H9 (cell line): ENCODE results near the gene KCNJ12. TPM values are rescaled to one million over a fixed set of nuclear protein-coding genes. Genes with fewer than 3 reads are reported as not detected.
"Not testable (repeated sequence)": the region's sequence is repeated elsewhere in the genome, so short reads cannot be mapped to it uniquely, and the experiment has no call there.

Source experiments
- DNase-seq: peaks from one replicate; pipeline ENCODE4 v3.0.0-alpha.2; 2017
- H2AFZ ChIP-seq: one replicate; pipeline ENCODE4 v1.6.1; 2013; ENCODE audit warnings: mild to moderate bottlenecking, low read length, control low read depth, moderate library complexity
- H2AK5ac ChIP-seq: 2 replicates; pipeline ENCODE4 v1.6.1; 2013; ENCODE audit warnings: low read length, control low read depth, mixed read lengths; ENCODE audit not compliant: insufficient read length
- H2BK120ac ChIP-seq: one replicate; pipeline ENCODE4 v1.6.1; 2013; ENCODE audit warnings: low read depth, mild to moderate bottlenecking, low read length, control low read depth, inconsistent platforms; ENCODE audit not compliant: poor library complexity, severe bottlenecking
- H2BK12ac ChIP-seq: 2 replicates; pipeline ENCODE4 v1.6.1; 2013; ENCODE audit warnings: low read length, control low read depth, mixed read lengths, low read depth; ENCODE audit not compliant: insufficient read length
- H2BK15ac ChIP-seq: 2 replicates; pipeline ENCODE4 v1.6.1; 2013; ENCODE audit warnings: low read depth, low read length, control low read depth
- H2BK20ac ChIP-seq: one replicate; pipeline ENCODE4 v1.6.1; 2013; ENCODE audit warnings: low read depth, mild to moderate bottlenecking, low read length, control low read depth, inconsistent platforms; ENCODE audit not compliant: poor library complexity, severe bottlenecking
- H2BK5ac ChIP-seq: 2 replicates; pipeline ENCODE4 v1.6.1; 2013; ENCODE audit warnings: low read length, control low read depth, mixed read lengths; ENCODE audit not compliant: insufficient read length
- H3K14ac ChIP-seq: 2 replicates; pipeline ENCODE4 v1.6.1; 2013; ENCODE audit warnings: low read length, control low read depth; ENCODE audit not compliant: insufficient read depth
- H3K18ac ChIP-seq: 2 replicates; pipeline ENCODE4 v1.6.1; 2013; ENCODE audit warnings: low read depth, mild to moderate bottlenecking, mixed read lengths, low read length, control low read depth; ENCODE audit not compliant: insufficient read length
- H3K23ac ChIP-seq: 2 replicates; pipeline ENCODE4 v1.6.1; 2013; ENCODE audit warnings: low read length, control low read depth, mixed read lengths, low read depth; ENCODE audit not compliant: insufficient read length
- H3K23me2 ChIP-seq: 2 replicates; pipeline ENCODE4 v1.6.1; 2013; ENCODE audit warnings: low read depth, mild to moderate bottlenecking, mixed read lengths, low read length, control low read depth; ENCODE audit not compliant: insufficient read length, poor library complexity, severe bottlenecking
- H3K27ac ChIP-seq: 2 replicates; pipeline ENCODE4 v1.5.1; 2013; ENCODE audit warnings: low read length, control low read depth, mixed read lengths, low read depth; ENCODE audit not compliant: insufficient read length
- H3K27me3 ChIP-seq: 2 replicates; pipeline ENCODE4 v1.6.1; 2013; ENCODE audit warnings: low read length, control low read depth, inconsistent platforms; ENCODE audit not compliant: insufficient read depth
- H3K4ac ChIP-seq: 2 replicates; pipeline ENCODE4 v1.6.1; 2013; ENCODE audit warnings: low read depth, mild to moderate bottlenecking, control low read depth, inconsistent platforms, low read length, moderate library complexity
- H3K4me1 ChIP-seq: 2 replicates; pipeline ENCODE4 v1.6.1; 2013; ENCODE audit warnings: low read length, control low read depth, inconsistent platforms; ENCODE audit not compliant: insufficient read depth
- H3K4me2 ChIP-seq: 2 replicates; pipeline ENCODE4 v1.6.1; 2013; ENCODE audit warnings: low read length, control low read depth, mixed read lengths; ENCODE audit not compliant: insufficient read length, insufficient read depth
- H3K56ac ChIP-seq: 2 replicates; pipeline ENCODE4 v1.6.1; 2013; ENCODE audit warnings: low read depth, mild to moderate bottlenecking, mixed read lengths, low read length, control low read depth; ENCODE audit not compliant: insufficient read length
- H3K79me1 ChIP-seq: 2 replicates; pipeline ENCODE4 v1.6.1; 2013; ENCODE audit warnings: low read depth, mild to moderate bottlenecking, moderate library complexity, low read length, control low read depth, inconsistent platforms; ENCODE audit not compliant: insufficient read depth, poor library complexity, severe bottlenecking
- H3K79me2 ChIP-seq: 2 replicates; pipeline ENCODE4 v1.6.1; 2013; ENCODE audit warnings: low read length, control low read depth, inconsistent platforms; ENCODE audit not compliant: insufficient read depth
- H3K9ac ChIP-seq: 2 replicates; pipeline ENCODE4 v1.6.1; 2013; ENCODE audit warnings: low read length, control low read depth, mixed read lengths; ENCODE audit not compliant: insufficient read length; ENCODE audit errors: extremely low read depth
- H3K9me3 ChIP-seq: one replicate; pipeline ENCODE4 v1.6.1; 2013; ENCODE audit warnings: low read depth, low read length, inconsistent platforms; ENCODE audit not compliant: control insufficient read depth
- H3T11ph ChIP-seq: one replicate; pipeline ENCODE4 v1.6.1; 2013; ENCODE audit warnings: mild to moderate bottlenecking, low read length, control low read depth, inconsistent platforms
- H4K20me1 ChIP-seq: one replicate; pipeline ENCODE4 v1.6.1; 2013; ENCODE audit not compliant: control insufficient read depth, insufficient read length, insufficient read depth
- H4K5ac ChIP-seq: 2 replicates; pipeline ENCODE4 v1.6.1; 2013; ENCODE audit warnings: low read depth, mild to moderate bottlenecking, mixed read lengths, low read length, control low read depth; ENCODE audit not compliant: insufficient read length
- H4K8ac ChIP-seq: replicated peaks from 2 replicates; pipeline ENCODE4 v1.6.1; 2013; ENCODE audit warnings: low read length, control low read depth, mixed read lengths, low read depth; ENCODE audit not compliant: insufficient read length
- H4K91ac ChIP-seq: 2 replicates; pipeline ENCODE4 v1.6.1; 2013; ENCODE audit warnings: low read depth, mild to moderate bottlenecking, moderate library complexity, mixed read lengths, low read length, control low read depth; ENCODE audit not compliant: insufficient read length
- H3K27ac Mint-ChIP-seq, 3 experiments: 2 replicates in 2 of 3; 3 replicates in 1 of 3; pipeline ENCODE4 v1.8.0; 2020 to 2021; ENCODE audit warnings: mixed read lengths in 3 of 3, mild to moderate bottlenecking in 1 of 3, moderate library complexity in 1 of 3
- H3K27me3 Mint-ChIP-seq: 2 replicates; pipeline ENCODE4 v1.8.0; 2021; ENCODE audit warnings: low read depth, mild to moderate bottlenecking, moderate library complexity, mixed read lengths
- H3K36me3 Mint-ChIP-seq, 3 experiments: 2 replicates in 2 of 3; 3 replicates in 1 of 3; pipeline ENCODE4 v1.8.0; 2020 to 2021; ENCODE audit warnings: low read depth in 3 of 3, mixed read lengths in 3 of 3; ENCODE audit not compliant: insufficient read depth in 1 of 3
- H3K4me1 Mint-ChIP-seq, 2 experiments: 2 replicates each; pipeline ENCODE4 v1.8.0; 2020; ENCODE audit warnings: mixed read lengths in 2 of 2
- H3K4me3 Mint-ChIP-seq, 2 experiments: 2 replicates in 1 of 2; 3 replicates in 1 of 2; pipeline ENCODE4 v1.8.0; 2020 to 2021; ENCODE audit warnings: mild to moderate bottlenecking in 2 of 2, mixed read lengths in 2 of 2, moderate library complexity in 1 of 2
- H3K9me3 Mint-ChIP-seq, 2 experiments: 2 replicates in 1 of 2; 3 replicates in 1 of 2; pipeline ENCODE4 v1.8.0; 2020; ENCODE audit warnings: mild to moderate bottlenecking in 2 of 2, mixed read lengths in 2 of 2, moderate library complexity in 1 of 2
- WGBS: extraction: QIAGEN DNeasy Blood & Tissue Kit; methylation state at CpG from one replicate; pipeline ENCODE4 v1.1.7; 2013; ENCODE audit warnings: missing lambda C conversion rate, low lambda C conversion rate, mixed read lengths; ENCODE audit not compliant: insufficient read length; ENCODE audit errors: extremely low coverage; 5-methylcytosine and 5-hydroxymethylcytosine counted together
- total RNA-seq: library from RNA; stranded (reverse); gene quantifications from 2 replicates; pipeline ENCODE4 v1.2.1, GENCODE V29; 2021
- TF ChIP-seq, protein P1 (sequence below): fragments of 200-600 bp; sonication (generic); conservative IDR thresholded peaks from 3 replicates; pipeline ENCODE4 v1.8.0; 2021; ENCODE audit warnings: antibody characterized with exemption, mild to moderate bottlenecking

KCNJ12 gene
- total RNA-seq, 1 experiment from 2014 or later: 0.39 TPM

DNA sequence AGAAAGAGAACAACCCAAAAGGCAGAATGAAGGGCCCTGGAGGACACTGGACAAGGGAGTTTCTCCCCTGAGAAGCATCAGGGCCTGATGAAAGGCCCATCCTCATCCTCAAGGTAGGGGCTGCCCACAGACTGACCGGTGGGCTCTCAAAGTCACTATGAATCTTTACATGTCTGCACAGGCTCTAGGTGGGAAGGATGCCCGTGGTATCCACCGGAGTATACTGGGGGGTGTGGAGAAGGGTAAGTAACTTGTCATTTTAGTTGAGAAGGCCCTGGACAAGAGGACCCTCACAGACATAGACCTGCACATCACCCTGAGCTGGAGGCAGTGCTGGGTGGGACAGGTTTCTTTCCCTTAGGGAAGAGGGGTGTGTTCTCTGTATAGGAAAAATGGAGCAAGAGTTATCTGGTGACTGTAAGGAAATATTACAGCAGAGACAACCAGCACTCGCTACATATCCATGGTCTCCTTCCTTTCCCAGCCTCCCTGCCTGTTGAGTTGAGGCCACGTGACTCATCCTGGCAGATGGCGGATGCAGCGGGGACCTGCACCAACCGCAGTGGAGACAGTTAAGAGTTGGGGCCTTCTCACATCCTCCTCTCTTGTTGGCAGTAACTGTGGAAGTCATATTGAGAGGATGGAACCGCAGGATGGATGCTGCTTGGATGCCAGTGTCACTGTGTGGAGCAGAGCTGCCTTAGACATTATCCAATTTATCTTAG is 45.6 kb upstream of the KCNJ12 start:
- Histone ChIP-seq H3K14ac (no peak overlapping the region; the same call in 1 of the 2 replicates), H3K9me3 (no peaks in the 10 kb centered on the region), H3K79me2 (no peaks in the 10 kb centered on the region), H2BK15ac (no peak overlapping the region), H2AFZ (no peak overlapping the region), H2BK5ac (no peak overlapping the region), H4K5ac (no peak overlapping the region), H4K8ac (no peak overlapping the region), H3K23me2 (no peaks in the 10 kb centered on the region), H2BK12ac (no peak overlapping the region), H3K4me2 (no peak overlapping the region), H3K79me1 (no peaks in the 10 kb centered on the region), H3K4ac (no peak overlapping the region), H4K20me1 (no peaks in the 10 kb centered on the region), H3K23ac (no peak overlapping the region), H2BK20ac (no peak overlapping the region), H4K91ac (no peak overlapping the region), H3K9ac (no peak overlapping the region), H3K56ac (no peak overlapping the region), H2AK5ac (no peak overlapping the region), H3K4me1 (no peaks in the 10 kb centered on the region), H3T11ph (no peak overlapping the region), H2BK120ac (no peak overlapping the region), H3K18ac (no peak overlapping the region), H3K27me3 (no peaks in the 10 kb centered on the region), H3K27ac (no peak overlapping the region)
- Mint-ChIP-seq H3K4me3 (no peak overlapping the region), H3K9me3 (peaks cover 16 to 19% of the 10 kb centered on the region in 2 experiments), H3K4me1 (no peaks in the 10 kb centered on the region), H3K27ac (no peak overlapping the region), H3K36me3 (no peaks in the 10 kb centered on the region; a peak in 1 of 7 replicates), H3K27me3 (peaks cover 10% of the 10 kb centered on the region)
- WGBS: no CpG with 5 or more reads among the region's 9 CpGs
- DNase-seq: no peak
- TF ChIP-seq, protein P1, sequence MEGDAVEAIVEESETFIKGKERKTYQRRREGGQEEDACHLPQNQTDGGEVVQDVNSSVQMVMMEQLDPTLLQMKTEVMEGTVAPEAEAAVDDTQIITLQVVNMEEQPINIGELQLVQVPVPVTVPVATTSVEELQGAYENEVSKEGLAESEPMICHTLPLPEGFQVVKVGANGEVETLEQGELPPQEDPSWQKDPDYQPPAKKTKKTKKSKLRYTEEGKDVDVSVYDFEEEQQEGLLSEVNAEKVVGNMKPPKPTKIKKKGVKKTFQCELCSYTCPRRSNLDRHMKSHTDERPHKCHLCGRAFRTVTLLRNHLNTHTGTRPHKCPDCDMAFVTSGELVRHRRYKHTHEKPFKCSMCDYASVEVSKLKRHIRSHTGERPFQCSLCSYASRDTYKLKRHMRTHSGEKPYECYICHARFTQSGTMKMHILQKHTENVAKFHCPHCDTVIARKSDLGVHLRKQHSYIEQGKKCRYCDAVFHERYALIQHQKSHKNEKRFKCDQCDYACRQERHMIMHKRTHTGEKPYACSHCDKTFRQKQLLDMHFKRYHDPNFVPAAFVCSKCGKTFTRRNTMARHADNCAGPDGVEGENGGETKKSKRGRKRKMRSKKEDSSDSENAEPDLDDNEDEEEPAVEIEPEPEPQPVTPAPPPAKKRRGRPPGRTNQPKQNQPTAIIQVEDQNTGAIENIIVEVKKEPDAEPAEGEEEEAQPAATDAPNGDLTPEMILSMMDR: no peak

DNA sequence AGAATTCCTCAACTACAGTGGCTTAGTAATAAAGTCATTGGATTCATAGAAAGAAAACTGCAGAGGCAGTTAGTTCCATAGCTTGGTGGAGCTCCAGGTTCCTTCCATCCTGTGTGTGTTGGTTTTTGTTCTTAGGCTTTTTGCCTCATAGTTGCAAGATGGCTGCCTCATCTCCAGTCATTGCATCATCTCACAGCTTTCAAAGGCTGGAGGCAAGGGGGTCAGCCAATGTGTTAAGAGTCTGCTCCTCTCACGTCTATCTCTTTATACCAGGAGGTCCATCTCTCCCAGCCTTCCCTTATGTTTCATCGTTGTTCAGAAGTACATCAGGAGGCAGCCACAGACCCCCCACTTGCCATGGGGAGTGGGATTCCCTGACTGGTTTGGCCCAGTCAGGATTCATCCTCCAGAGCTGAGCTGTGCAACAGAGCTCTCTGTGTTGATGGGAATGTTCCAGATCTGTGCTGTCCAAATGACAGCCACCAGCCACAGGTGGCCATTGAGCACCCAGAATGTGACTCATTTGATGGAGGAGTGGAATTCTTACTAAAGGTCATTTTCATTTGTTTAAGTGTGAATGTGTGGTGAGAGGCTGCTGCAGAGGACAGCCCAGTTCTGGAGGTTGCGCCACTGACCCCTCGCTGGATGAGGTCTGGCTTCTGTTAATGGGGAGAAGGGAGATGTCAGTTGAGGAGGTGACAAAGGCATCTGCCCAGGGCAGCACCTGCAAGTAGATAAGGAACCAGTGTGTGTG is 39.4 kb upstream of the KCNJ12 start:
- H3K4me2 ChIP-seq, H4K91ac ChIP-seq, H3K9ac ChIP-seq, H3K4me1 ChIP-seq, H3K9me3 ChIP-seq, H2BK15ac ChIP-seq, H3K4me3 Mint-ChIP-seq, H3T11ph ChIP-seq, H4K5ac ChIP-seq, H3K27me3 Mint-ChIP-seq, H2AK5ac ChIP-seq, H2BK20ac ChIP-seq, H2AFZ ChIP-seq, H2BK12ac ChIP-seq, H3K27me3 ChIP-seq, H2BK120ac ChIP-seq, DNase-seq, H4K20me1 ChIP-seq, H3K18ac ChIP-seq, H3K4me1 Mint-ChIP-seq, H3K27ac Mint-ChIP-seq, H3K27ac ChIP-seq, H3K23ac ChIP-seq, H3K56ac ChIP-seq, H3K79me1 ChIP-seq, H3K79me2 ChIP-seq, H3K36me3 Mint-ChIP-seq, H3K23me2 ChIP-seq, H3K14ac ChIP-seq, H4K8ac ChIP-seq, H2BK5ac ChIP-seq, H3K4ac ChIP-seq: not testable (repeated sequence)
- WGBS: no CpG with 5 or more reads among the region's 4 CpGs
- peaks cover 14 to 16% of the 10 kb centered on the region in 2 experiments for H3K9me3 Mint-ChIP-seq
